K562 (cell line): ENCODE results near the gene HES4. TPM values are rescaled to one million over a fixed set of nuclear protein-coding genes. Genes with fewer than 3 reads are reported as not detected.

Experiments
- HINFP ChIP-seq: fragments of 450-650 bp; conservative IDR thresholded peaks from 2 replicates; pipeline ENCODE4 v1.6.1; 2016; ENCODE audit warnings: missing genetic modification characterization, low read depth, mild to moderate bottlenecking, control low read depth, missing compliant biosample characterization
- HNRNPK ChIP-seq: fragments of 200-400 bp; formaldehyde crosslinking; IDR thresholded peaks from one replicate; pipeline ENCODE4 v1.6.1; 2018; ENCODE audit warnings: mild to moderate bottlenecking, low read depth, low read length; ENCODE audit not compliant: poor library complexity, severe bottlenecking
- MCM5 ChIP-seq: fragments of 450-650 bp; IDR thresholded peaks from 2 replicates; pipeline ENCODE4 v1.6.1; 2016; ENCODE audit warnings: low read depth
- NR2C1 ChIP-seq, 2 experiments: fragments of 450-650 bp; IDR thresholded peaks; 2 replicates each; pipeline ENCODE4 v1.6.1; 2017; ENCODE audit warnings: mild to moderate bottlenecking in 2 of 2, antibody characterized with exemption in 1 of 2, inconsistent platforms in 1 of 2, missing compliant biosample characterization in 1 of 2, missing genetic modification characterization in 1 of 2
- SUPT5H ChIP-seq: fragments of 450-650 bp; IDR thresholded peaks from 2 replicates; pipeline ENCODE4 v1.6.1; 2016
- TCF3 ChIP-seq: sonication (generic); formaldehyde crosslinking; IDR thresholded peaks from 2 replicates; pipeline ENCODE4 v1.4.0; 2020; ENCODE audit warnings: mild to moderate bottlenecking, missing genetic modification reagents
- TCFL5 ChIP-seq: fragments of 250-450 bp; sonication (Bioruptor Pico); conservative IDR thresholded peaks from 2 replicates; pipeline ENCODE4 v1.6.1; 2021; ENCODE audit warnings: mild to moderate bottlenecking, moderate library complexity, matching md5 sums
- TSHZ1 ChIP-seq: fragments of 250-450 bp; sonication (Bioruptor Pico); IDR thresholded peaks from 2 replicates; pipeline ENCODE4 v1.4.0; 2020; ENCODE audit warnings: mild to moderate bottlenecking, moderate library complexity
- ZBTB2 ChIP-seq: fragments of 450-650 bp; IDR thresholded peaks from 2 replicates; pipeline ENCODE4 v1.6.1; 2016; ENCODE audit warnings: antibody characterized with exemption
- ZC3H8 ChIP-seq: fragments of 450-650 bp; IDR thresholded peaks from 2 replicates; pipeline ENCODE4 v1.6.1; 2017
- ZNF121 ChIP-seq: sonication (generic); formaldehyde crosslinking; conservative IDR thresholded peaks from 2 replicates; pipeline ENCODE4 v1.8.0; 2022; ENCODE audit warnings: missing genetic modification reagents
- ZNF384 ChIP-seq: IDR thresholded peaks from 2 replicates; pipeline ENCODE4 v1.6.1; 2012; ENCODE audit warnings: low read depth, low read length, improper control_type of control experiment
- ZNF398 ChIP-seq: fragments of 250-450 bp; sonication (Bioruptor Pico); IDR thresholded peaks from 2 replicates; pipeline ENCODE4 v1.8.0; 2021; ENCODE audit warnings: moderate library complexity, mild to moderate bottlenecking, inconsistent platforms
- ZNF445 ChIP-seq: fragments of 250-450 bp; sonication (Bioruptor Pico); IDR thresholded peaks from 2 replicates; pipeline ENCODE4 v1.4.0; 2020; ENCODE audit warnings: low read depth, mild to moderate bottlenecking, moderate library complexity
- ZNF592 ChIP-seq: fragments of 450-650 bp; IDR thresholded peaks from 2 replicates; pipeline ENCODE4 v1.6.1; 2017; ENCODE audit warnings: antibody characterized with exemption, mild to moderate bottlenecking
- polyA plus RNA-seq, 8 experiments: library from polyadenylated mRNA; depleted of rRNA in 4 of 8; stranded (reverse) in 5 of 8; unstranded in 3 of 8; fragments of >200 nt; fragmentation: Nextera tagmentation in 2 of 8; fragmentation: Illumina TruSeq in 1 of 8; extraction: Ambion mirVana in 2 of 8; extraction: Trizol in 1 of 8; gene quantifications; 2 replicates each; pipeline versions ENCODE4 v1.2.1 to v1.2.3, GENCODE V29; 2011 to 2014; ENCODE audit warnings: inconsistent platforms in 1 of 8, missing spikeins in 1 of 8
- total RNA-seq, 7 experiments: library from RNA; depleted of rRNA in 6 of 7; stranded (reverse); fragments of >200 nt in 6 of 7; fragmentation: Illumina TruSeq in 2 of 7; extraction: Trizol in 2 of 7; gene quantifications; 2 replicates each; pipeline versions ENCODE4 v1.2.1 to v1.2.3, GENCODE V29; 2011 to 2021; ENCODE audit warnings: low replicate concordance in 1 of 7

Gene HES4
- total and polyA plus RNA-seq, 9 of the 15 experiments (the other 6 are each of a cell fraction or from before 2014, with no cell fraction given): 0.21 to 43.7 (median 5.3) TPM; not detected in 2

- TF ChIP-seq HINFP (tag) (no peak), ZNF384 (no peak), TSHZ1 (CRISPR knock-in tag) (no peak), ZNF121 (CRISPR knock-in tag) (no peak), ZNF445 (CRISPR knock-in tag) (no peak), HNRNPK (peak; percentile 29), NR2C1 (IDR thresholded peaks at IDR 0.05) (no peak), NR2C1 (tag; IDR thresholded peaks at IDR 0.05) (no peak), MCM5 (no peak), TCFL5 (CRISPR knock-in tag) (no peak), SUPT5H (no peak), TCF3 (CRISPR knock-in tag) (no peak), ZNF398 (CRISPR knock-in tag) (no peak), ZC3H8 (no peak), ZNF592 (no peak; the same call in none of the 2 replicates), ZBTB2 (no peak)
Measured at GRCh38 chr1:998995-999724, 737 bp downstream of the HES4 start (continued).
